ENCODE results near the gene NTM.

DNA sequence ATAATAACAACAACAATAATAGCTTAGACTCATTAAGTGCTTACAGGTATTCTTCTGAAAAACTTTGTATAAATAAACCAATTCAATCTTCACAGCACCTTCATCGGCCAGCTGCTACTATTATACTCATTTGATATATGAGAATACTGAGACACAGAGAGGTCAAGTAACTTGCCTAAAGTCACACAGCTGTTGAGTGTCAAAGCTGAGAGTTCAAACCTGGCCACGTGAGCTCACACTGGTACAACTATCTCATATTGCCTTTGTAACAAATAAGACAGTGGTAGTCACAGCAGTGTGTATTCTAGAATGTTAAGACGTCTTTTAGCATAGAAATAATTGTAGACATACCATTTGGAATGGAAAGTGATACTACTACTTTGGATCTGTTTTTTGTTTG is 268.5 kb downstream of the NTM start:
- TF ChIP-seq, protein P1, sequence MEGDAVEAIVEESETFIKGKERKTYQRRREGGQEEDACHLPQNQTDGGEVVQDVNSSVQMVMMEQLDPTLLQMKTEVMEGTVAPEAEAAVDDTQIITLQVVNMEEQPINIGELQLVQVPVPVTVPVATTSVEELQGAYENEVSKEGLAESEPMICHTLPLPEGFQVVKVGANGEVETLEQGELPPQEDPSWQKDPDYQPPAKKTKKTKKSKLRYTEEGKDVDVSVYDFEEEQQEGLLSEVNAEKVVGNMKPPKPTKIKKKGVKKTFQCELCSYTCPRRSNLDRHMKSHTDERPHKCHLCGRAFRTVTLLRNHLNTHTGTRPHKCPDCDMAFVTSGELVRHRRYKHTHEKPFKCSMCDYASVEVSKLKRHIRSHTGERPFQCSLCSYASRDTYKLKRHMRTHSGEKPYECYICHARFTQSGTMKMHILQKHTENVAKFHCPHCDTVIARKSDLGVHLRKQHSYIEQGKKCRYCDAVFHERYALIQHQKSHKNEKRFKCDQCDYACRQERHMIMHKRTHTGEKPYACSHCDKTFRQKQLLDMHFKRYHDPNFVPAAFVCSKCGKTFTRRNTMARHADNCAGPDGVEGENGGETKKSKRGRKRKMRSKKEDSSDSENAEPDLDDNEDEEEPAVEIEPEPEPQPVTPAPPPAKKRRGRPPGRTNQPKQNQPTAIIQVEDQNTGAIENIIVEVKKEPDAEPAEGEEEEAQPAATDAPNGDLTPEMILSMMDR (IDR thresholded peaks at IDR 0.05), result no peak
- TF ChIP-seq POLR2A (IDR thresholded peaks at IDR 0.05) (no peak), POLR2AphosphoS5 (IDR thresholded peaks at IDR 0.05) (no peak), EP300 (IDR thresholded peaks at IDR 0.05) (no peak)
